HCT116 (cell line): Measurements from ENCODE around the gene INS. TPM values are rescaled to one million over a fixed set of nuclear protein-coding genes. Genes with fewer than 3 reads are reported as not detected.

Source experiments
- ATAC-seq: fragments of 200-7000 bp; cut with Tn5 transposase; 2 replicates; pipeline ENCODE4 v1.9.1; 2020; ENCODE audit warnings: mild to moderate bottlenecking, moderate library complexity
- BruUV-seq: library from RNA; stranded (reverse); fragments of 400-500 nt; replicated peaks from 2 replicates; lab custom pipeline; 2021; lab: Mats Ljungman, UMichigan
- CTCF ChIA-PET: fragments of 300-600 bp; sonication (Branson Sonifier 250); formaldehyde crosslinking; loops from one replicate; lab custom pipeline; 2021; ENCODE audit warnings: antibody characterized with exemption; lab: Charles Lee
- POLR2A ChIA-PET: fragments of 300-600, 350-600 bp; sonication (Branson Sonifier 250); formaldehyde crosslinking; loops from one replicate; lab custom pipeline; 2021; ENCODE audit warnings: antibody characterized with exemption; lab: Charles Lee
- RAD21 ChIA-PET, 2 experiments: fragments of 300-600 bp; sonication (Branson Sonifier 250); formaldehyde crosslinking; loops; one replicate each; lab custom pipeline; 2023; ENCODE audit warnings: low total read pairs in 2 of 2; ENCODE audit not compliant: uncharacterized antibody in 2 of 2, unreplicated experiment in 2 of 2, low non-redundant PET in 1 of 2; lab: Charles Lee
- DNase-seq: peaks from one replicate; pipeline ENCODE4 v3.0.0-alpha.2; 2010; ENCODE audit warnings: low read depth, low spot score
- H2AFZ ChIP-seq: fragments of 200-600 bp; shearing (Covaris generic), sonication (generic); 2 replicates; pipeline ENCODE4 v1.6.1; 2017; ENCODE audit warnings: low read depth, mixed run types, mixed read lengths, antibody characterized with exemption, low read length; ENCODE audit not compliant: poor library complexity, severe bottlenecking
- H3K27ac ChIP-seq: 2 replicates; pipeline ENCODE4 v1.5.1; 2012; ENCODE audit warnings: low read depth, low read length
- H3K27me3 ChIP-seq: fragments of 200-600 bp; sonication (generic); 2 replicates; pipeline ENCODE4 v1.6.1; 2016; ENCODE audit warnings: mixed run types, low read length, mixed read lengths; ENCODE audit not compliant: insufficient read depth
- H3K36me3 ChIP-seq, 2 experiments: fragments of 200-500 bp in 1 of 2; fragments of 200-600 bp in 1 of 2; sonication (Bioruptor generic) in 1 of 2; sonication (generic) in 1 of 2; 2 replicates each; pipeline versions ENCODE4 v1.5.1 to v1.6.1; 2014 to 2016; ENCODE audit warnings: low read length in 2 of 2, inconsistent platforms in 1 of 2, mixed read lengths in 1 of 2, mixed run types in 1 of 2; ENCODE audit not compliant: insufficient read depth in 2 of 2, control insufficient read depth in 1 of 2
- H3K4me1 ChIP-seq, 2 experiments: fragments of 200-600 bp in 1 of 2; sonication (generic) in 1 of 2; 2 replicates each; pipeline versions ENCODE4 v1.5.1 to v1.6.1; 2012 to 2017; ENCODE audit warnings: low read length in 2 of 2, inconsistent platforms in 1 of 2, mild to moderate bottlenecking in 1 of 2, mixed read lengths in 1 of 2, mixed run types in 1 of 2, moderate library complexity in 1 of 2; ENCODE audit not compliant: insufficient read depth in 2 of 2, control insufficient read depth in 1 of 2
- H3K4me2 ChIP-seq: fragments of 200-600 bp; sonication (generic); 2 replicates; pipeline ENCODE4 v1.6.1; 2017; ENCODE audit warnings: mixed run types, low read length, mixed read lengths
- H3K4me3 ChIP-seq, 2 experiments: fragments of 200-600 bp in 1 of 2; sonication (generic) in 1 of 2; replicated peaks in 1 of 2; 2 replicates each; pipeline ENCODE4 v1.5.1; 2011 to 2016; ENCODE audit warnings: low read length in 2 of 2, control low read depth in 1 of 2, low read depth in 1 of 2, mild to moderate bottlenecking in 1 of 2, mixed read lengths in 1 of 2, mixed run types in 1 of 2
- H3K79me2 ChIP-seq: fragments of 200-600 bp; sonication (generic); 2 replicates; pipeline ENCODE4 v1.6.1; 2017; ENCODE audit warnings: mild to moderate bottlenecking, mixed run types, low read length, moderate library complexity, mixed read lengths; ENCODE audit not compliant: insufficient read depth
- H3K9ac ChIP-seq: fragments of 200-600 bp; sonication (generic); 2 replicates; pipeline ENCODE4 v1.6.1; 2016; ENCODE audit warnings: low read length, mixed read lengths
- H3K9me2 ChIP-seq: fragments of 200-600 bp; sonication (generic), shearing (Covaris generic); 2 replicates; pipeline ENCODE4 v1.6.1; 2017; ENCODE audit warnings: mixed run types, mild to moderate bottlenecking, moderate library complexity; ENCODE audit not compliant: insufficient read depth
- H3K9me3 ChIP-seq, 2 experiments: fragments of 200-500 bp in 1 of 2; fragments of 200-600 bp in 1 of 2; sonication (Bioruptor generic) in 1 of 2; sonication (generic) in 1 of 2; 2 replicates each; pipeline ENCODE4 v1.6.1; 2014 to 2017; ENCODE audit warnings: low read length in 2 of 2, mixed read lengths in 2 of 2, inconsistent platforms in 1 of 2, low read depth in 1 of 2, mild to moderate bottlenecking in 1 of 2, mixed run types in 1 of 2, moderate library complexity in 1 of 2; ENCODE audit not compliant: control insufficient read depth in 1 of 2, insufficient read depth in 1 of 2
- H4K20me1 ChIP-seq: fragments of 200-600 bp; sonication (generic), shearing (Covaris generic); 2 replicates; pipeline ENCODE4 v1.6.1; 2017; ENCODE audit warnings: mixed run types, mild to moderate bottlenecking, moderate library complexity; ENCODE audit not compliant: insufficient read depth
- CBX3 ChIP-seq: IDR thresholded peaks from 2 replicates; pipeline ENCODE4 v1.6.1; 2012; ENCODE audit warnings: low read depth
- CEBPB ChIP-seq: IDR thresholded peaks from 2 replicates; pipeline ENCODE4 v1.6.1; 2012; ENCODE audit warnings: low read depth
- ELF1 ChIP-seq: IDR thresholded peaks from 2 replicates; pipeline ENCODE4 v1.6.1; 2012; ENCODE audit warnings: low read depth, borderline replicate concordance
- EZH2phosphoT487 ChIP-seq: fragments of 200-600 bp; IDR thresholded peaks from 2 replicates; pipeline ENCODE4 v1.6.1; 2018; ENCODE audit warnings: antibody characterized with exemption, borderline replicate concordance
- FOSL1 ChIP-seq: IDR thresholded peaks from 2 replicates; pipeline ENCODE4 v1.6.1; 2012; ENCODE audit warnings: low read depth
- JUND ChIP-seq: IDR thresholded peaks from 2 replicates; pipeline ENCODE4 v1.6.1; 2012
- MAX ChIP-seq: IDR thresholded peaks from 2 replicates; pipeline ENCODE4 v1.6.1; 2012
- POLR2A ChIP-seq: IDR thresholded peaks from 2 replicates; pipeline ENCODE4 v1.7.0; 2011; ENCODE audit warnings: borderline replicate concordance; ENCODE audit not compliant: insufficient read depth, insufficient read length; ENCODE audit errors: extremely low read depth
- POLR2AphosphoS5 ChIP-seq: IDR thresholded peaks from 2 replicates; pipeline ENCODE4 v1.6.1; 2011; ENCODE audit warnings: mild to moderate bottlenecking, low read depth, low read length, moderate library complexity
- SP1 ChIP-seq: IDR thresholded peaks from 2 replicates; pipeline ENCODE4 v1.6.1; 2012; ENCODE audit warnings: low read depth
- SRF ChIP-seq: IDR thresholded peaks from 2 replicates; pipeline ENCODE4 v1.6.1; 2012; ENCODE audit warnings: low read depth
- YY1 ChIP-seq: IDR thresholded peaks from 2 replicates; pipeline ENCODE4 v1.6.1; 2011; ENCODE audit warnings: low read length, low read depth, moderate library complexity, mild to moderate bottlenecking; ENCODE audit not compliant: insufficient replicate concordance; ENCODE audit errors: extremely low read depth
- ZFX ChIP-seq: fragments of 450-650 bp; IDR thresholded peaks from 2 replicates; pipeline ENCODE4 v1.6.1; 2017
- intact Hi-C: fragments of 100-400 bp; cut with micrococcal nuclease; formaldehyde crosslinking; loops from 2 replicates; pipeline ENCODE4 v1.10.0; 2022
- total RNA-seq: library from RNA; stranded (reverse); gene quantifications from one replicate; pipeline ENCODE4 v1.2.1, GENCODE V29; 2021; ENCODE audit not compliant: unreplicated experiment
- TF ChIP-seq, protein P1 (sequence below): IDR thresholded peaks from 2 replicates; pipeline ENCODE4 v1.6.1; 2011; ENCODE audit warnings: mild to moderate bottlenecking, low read length, moderate library complexity; ENCODE audit not compliant: insufficient replicate concordance; ENCODE audit errors: extremely low read depth

Gene INS
- total RNA-seq, 1 experiment from 2014 or later: 0.44 TPM

DNA sequence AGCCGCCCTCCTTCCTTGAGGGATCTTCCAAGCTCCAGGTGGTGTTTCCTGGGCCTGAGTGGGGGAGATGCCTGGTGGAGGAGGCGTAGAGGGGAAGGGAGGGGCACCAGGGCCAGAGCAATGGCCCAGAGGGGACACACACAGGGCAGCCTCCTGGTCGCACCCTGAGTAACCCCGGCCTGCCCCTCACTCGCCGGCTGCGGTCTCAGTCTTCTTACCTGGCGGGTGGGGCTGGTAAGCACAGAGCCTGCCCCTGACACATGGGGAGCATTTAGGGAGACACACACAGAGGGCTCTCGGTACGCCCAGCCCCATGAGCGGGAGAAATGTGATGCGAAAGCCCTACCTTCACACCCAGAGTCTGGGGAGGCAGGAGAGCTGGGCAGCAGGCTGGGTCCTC lies 45.7 kb downstream of the INS start:
- peaks cover 6 to 8% of the 10 kb centered on the region in 2 experiments; a peak in 2 of 4 replicates for H3K9me3 ChIP-seq
- H3K9me2 ChIP-seq: no peaks in the 10 kb centered on the region
- H3K9ac ChIP-seq: no peak overlapping the region
- no peaks in the 10 kb centered on the region for H3K27me3 ChIP-seq
- DNase-seq: no peak
- POLR2A ChIA-PET: no interaction called here
- H3K4me2 ChIP-seq: no peak overlapping the region
- no peak overlapping the region for H3K27ac ChIP-seq
- no peaks in the 10 kb centered on the region for H3K79me2 ChIP-seq
- H3K4me3 ChIP-seq: no peak overlapping the region
- TF ChIP-seq, protein P1, sequence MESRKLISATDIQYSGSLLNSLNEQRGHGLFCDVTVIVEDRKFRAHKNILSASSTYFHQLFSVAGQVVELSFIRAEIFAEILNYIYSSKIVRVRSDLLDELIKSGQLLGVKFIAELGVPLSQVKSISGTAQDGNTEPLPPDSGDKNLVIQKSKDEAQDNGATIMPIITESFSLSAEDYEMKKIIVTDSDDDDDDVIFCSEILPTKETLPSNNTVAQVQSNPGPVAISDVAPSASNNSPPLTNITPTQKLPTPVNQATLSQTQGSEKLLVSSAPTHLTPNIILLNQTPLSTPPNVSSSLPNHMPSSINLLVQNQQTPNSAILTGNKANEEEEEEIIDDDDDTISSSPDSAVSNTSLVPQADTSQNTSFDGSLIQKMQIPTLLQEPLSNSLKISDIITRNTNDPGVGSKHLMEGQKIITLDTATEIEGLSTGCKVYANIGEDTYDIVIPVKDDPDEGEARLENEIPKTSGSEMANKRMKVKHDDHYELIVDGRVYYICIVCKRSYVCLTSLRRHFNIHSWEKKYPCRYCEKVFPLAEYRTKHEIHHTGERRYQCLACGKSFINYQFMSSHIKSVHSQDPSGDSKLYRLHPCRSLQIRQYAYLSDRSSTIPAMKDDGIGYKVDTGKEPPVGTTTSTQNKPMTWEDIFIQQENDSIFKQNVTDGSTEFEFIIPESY: no peak
- TF ChIP-seq POLR2A: no peak
- TF ChIP-seq ZFX: no peak
- TF ChIP-seq, all 23 proteins: peak for 0
- H2AFZ ChIP-seq: no peak overlapping the region
- RAD21 ChIA-PET: no interaction called here
- no peaks in the 10 kb centered on the region for H3K36me3 ChIP-seq
- CTCF ChIA-PET: no interaction called here
- intact Hi-C loops: no loop called here
- H3K4me1 ChIP-seq: no peaks in the 10 kb centered on the region
- BruUV-seq: no TSS peak
- no peaks in the 10 kb centered on the region for H4K20me1 ChIP-seq
- no peak for ATAC-seq

GRCh38 chr11:2114430-2115241 lies 46.4 kb downstream of the INS start:
- ChIA-PET RAD21 (interaction anchor here in 1 of 2 experiments (0.7 kb wide), 1 partner anchor 462 kb away, joined by 3 read pairs; no protein-coding TSS in a partner anchor), POLR2A (no interaction called here), CTCF (no interaction called here)
- Histone ChIP-seq H3K9me2 (no peaks in the 10 kb centered on the region), H3K4me3 (no peak overlapping the region), H3K36me3 (no peaks in the 10 kb centered on the region), H4K20me1 (no peaks in the 10 kb centered on the region), H3K4me2 (no peak overlapping the region), H3K9me3 (peaks cover 6 to 8% of the 10 kb centered on the region in 2 experiments; a peak in 2 of 4 replicates), H3K9ac (no peak overlapping the region), H3K4me1 (no peaks in the 10 kb centered on the region), H3K27ac (no peak overlapping the region), H2AFZ (no peak overlapping the region), H3K27me3 (no peaks in the 10 kb centered on the region), H3K79me2 (no peaks in the 10 kb centered on the region)
- no peak for ATAC-seq
- TF ChIP-seq POLR2A (no peak), FOSL1 (no peak), YY1 (no peak), CBX3 (no peak), ZFX (no peak), SP1 (no peak), CEBPB (no peak), ELF1 (no peak), EZH2phosphoT487 (no peak), POLR2AphosphoS5 (no peak), MAX (no peak), SRF (no peak), JUND (no peak)
- BruUV-seq: no TSS peak
- intact Hi-C loops: no loop called here
- DNase-seq: no peak
